Non-pigmented ciliary epithelial cell (primary cell): Measurements from ENCODE around the gene ATP9A.
A peak's percentile ranks its signal among the peaks of the same experiment; 100 is the strongest.

ENCODE experiments used
- DNase-seq: peaks from one replicate; pipeline ENCODE4 v3.0.0-alpha.2; 2010; ENCODE audit warnings: low read depth

The ATP9A gene

DNA sequence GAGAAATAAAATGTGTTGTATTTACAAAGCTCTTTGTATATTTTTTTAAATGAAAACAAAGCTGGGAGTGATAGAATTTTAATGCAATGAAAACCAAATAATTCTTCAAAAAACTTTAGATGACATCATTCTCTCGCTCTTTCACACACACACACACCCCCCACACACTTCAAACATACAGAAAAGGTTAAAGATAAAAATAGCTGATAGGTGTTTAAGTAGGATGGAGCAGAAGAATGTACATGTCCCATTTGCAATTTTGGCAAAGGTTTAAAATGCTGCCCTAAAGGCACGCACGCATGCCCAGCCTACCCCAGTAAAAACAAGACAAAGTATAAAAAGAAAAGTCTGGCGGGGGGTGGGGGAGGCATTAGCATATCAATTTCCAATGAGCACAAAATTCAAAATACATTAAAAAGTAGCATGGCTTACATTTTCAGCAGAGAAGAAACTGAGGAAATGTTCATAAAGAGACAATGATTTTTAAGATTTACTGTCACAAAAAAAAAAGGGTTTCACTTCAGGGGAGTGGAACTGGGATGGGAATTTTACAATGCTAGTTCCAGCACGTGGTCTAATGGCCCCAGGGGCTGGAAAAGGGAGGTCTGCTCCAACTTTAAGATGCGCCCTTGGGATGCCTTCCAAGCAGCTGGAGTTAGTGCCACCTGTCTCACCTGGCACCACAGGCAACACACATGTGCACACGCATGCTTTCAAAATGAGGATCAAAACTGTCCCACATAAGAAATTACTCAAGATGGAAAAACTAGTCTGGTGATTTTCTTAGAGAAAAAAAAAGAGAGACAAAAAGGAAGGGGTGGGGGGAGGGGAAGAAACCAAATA, 170.6 kb downstream of the ATP9A start:
- DNase-seq: no peak

GRCh38 chr20:51596668-51597388, 171.4 kb downstream of the ATP9A start:
- no peak for DNase-seq

DNA sequence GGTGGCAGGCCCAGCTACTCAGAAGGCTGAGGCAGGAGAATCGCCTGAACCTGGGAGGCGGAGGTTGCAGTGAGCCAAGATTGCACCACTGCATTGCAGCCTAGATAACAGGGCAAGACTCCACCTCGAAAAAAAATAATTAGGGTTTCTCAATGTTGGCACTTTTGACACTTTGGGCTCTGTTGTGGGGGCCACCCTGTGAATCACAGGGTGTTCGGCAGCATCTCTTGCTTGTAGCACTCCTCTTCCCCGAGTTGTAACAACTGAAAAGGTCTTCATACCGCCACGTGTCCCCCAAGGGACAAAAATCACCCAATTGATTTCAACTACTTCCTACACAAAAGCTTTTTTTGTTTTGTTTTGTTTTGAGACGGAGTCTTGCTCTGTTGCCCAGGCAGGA, 172.4 kb downstream of the ATP9A start:
- no peak for DNase-seq

GRCh38 chr20:51595058-51595532, 173.1 kb downstream of the ATP9A start:
- DNase-seq: peak; percentile 69

DNA sequence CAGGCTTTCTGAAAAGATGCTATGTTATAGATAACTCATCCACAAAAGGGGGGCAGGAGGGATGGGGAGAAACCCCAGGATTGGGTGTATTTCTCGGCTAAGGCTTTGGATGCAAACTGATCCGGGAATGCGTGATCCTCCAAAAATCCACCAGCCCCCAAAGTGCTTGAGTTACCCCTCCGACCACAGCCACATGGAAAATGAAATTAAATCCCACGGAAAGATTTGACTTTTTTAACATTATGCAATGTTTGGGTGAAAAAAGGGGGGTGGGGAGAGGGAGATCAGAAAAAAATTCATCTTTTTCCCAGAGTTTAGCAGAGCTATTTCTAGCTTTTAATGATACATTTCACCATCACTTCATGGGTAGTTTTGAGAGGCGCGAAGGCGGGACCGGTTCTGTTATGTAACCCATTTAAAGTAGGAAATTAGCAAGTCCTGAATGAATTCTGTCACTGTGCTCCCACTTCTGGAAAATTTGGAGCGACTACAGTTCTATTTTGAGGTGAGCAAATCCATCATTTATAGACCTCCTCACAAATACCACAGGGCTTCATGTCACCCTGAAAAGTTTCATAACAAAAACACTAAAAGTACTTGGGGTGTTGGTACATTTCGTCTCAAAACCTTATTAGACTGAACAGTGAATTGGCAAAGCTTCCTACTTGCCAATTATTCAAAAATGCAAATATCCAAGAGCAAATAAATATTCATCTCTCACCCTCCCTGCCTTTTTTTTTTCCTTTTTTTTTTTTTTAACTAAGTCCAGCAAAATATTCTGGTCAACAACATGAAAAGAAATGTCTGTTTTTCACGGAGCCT, 173.7 kb downstream of the ATP9A start:
- no peak for DNase-seq

GRCh38 chr20:51593584-51593983, 174.6 kb downstream of the ATP9A start:
- no peak for DNase-seq

- no peak for DNase-seq
Measured at GRCh38 chr20:51592564-51592963, 175.6 kb downstream of the ATP9A start.

DNA sequence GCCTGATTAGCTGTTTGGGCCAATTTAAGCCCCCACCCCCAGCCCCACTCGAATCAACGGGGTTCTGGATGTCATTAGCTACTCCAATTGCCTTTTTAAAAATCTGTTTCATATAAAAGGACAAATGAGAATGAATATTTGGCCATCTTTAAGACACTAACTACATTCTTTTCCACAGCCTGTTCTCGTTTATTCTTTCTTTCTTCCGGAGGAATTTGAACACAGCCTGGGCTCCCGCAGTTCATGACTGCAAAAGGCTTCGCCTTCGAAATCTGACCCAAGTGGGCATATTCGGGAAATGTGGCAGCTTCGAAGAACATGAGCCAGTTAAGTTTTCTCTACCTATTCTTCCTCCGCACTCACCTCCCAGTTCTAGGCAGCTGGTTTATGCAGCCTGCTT, 176.3 kb downstream of the ATP9A start:
- no peak for DNase-seq

DNA sequence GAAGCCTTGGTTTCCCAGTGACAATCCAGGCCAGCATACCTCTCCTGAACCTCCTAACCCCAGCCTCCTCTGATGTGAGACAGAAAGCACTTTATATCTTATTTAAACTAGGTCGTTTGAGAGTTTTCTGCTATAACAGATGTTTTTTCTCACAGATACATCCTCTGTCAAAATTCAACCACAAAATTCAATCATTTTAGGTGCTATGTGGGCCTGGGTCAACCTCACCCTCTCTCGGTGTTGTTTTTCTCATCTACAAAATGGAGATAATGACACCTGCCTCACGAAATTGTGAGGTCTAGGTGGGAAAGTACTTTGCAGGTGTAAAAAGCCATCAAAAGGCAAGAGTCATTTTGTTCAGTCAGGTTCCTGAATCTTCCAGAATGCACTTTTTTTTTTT, 179.4 kb downstream of the ATP9A start:
- DNase-seq: no peak

- no peak for DNase-seq
Measured at GRCh38 chr20:51587145-51587544, 181.0 kb downstream of the ATP9A start.

- DNase-seq: peak; percentile 47
Measured at GRCh38 chr20:51586005-51586440, 182.2 kb downstream of the ATP9A start.

DNA sequence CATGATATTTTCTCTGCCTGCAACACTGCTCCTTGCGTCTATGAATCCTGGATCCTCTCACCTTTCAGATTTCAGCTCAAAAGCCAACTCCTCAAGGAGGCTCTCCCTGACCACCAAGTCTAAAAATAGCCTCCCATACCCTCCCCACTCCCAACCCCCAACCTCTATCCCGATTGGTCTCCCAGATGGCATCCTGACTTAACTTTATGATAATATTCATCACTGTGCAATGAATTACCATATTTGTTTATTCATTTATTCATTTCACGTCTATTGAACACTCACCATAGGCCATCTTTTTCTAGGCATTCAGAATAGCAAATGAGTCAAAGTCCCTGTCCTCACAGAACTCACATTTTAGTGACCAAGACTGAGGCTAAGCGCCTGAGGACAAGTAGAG, 183.0 kb downstream of the ATP9A start:
- DNase-seq: no peak

DNA sequence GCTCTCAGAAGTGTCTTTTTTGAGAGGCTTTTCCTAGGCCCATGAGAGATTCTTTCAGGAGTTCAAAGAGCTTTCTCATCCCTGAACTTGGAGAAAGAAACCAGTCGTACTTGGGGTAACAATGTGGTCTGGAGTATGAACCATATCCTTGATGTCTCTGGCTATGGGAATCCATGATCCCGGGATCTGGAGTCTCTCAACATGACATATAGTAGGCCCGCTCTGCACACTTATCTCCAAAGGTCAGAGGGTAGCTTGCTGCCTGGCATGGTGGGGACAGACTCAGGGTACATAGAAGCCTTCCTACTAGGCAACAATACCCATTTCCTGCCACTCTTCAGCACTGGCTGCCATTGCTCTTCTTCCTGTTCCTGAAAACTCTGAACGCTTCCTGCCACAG, 183.5 kb downstream of the ATP9A start:
- DNase-seq: no peak

- no peak for DNase-seq
Measured at GRCh38 chr20:51584116-51584515, 184.1 kb downstream of the ATP9A start.

- DNase-seq: no peak
Measured at GRCh38 chr20:51583499-51583898, 184.7 kb downstream of the ATP9A start.

DNA sequence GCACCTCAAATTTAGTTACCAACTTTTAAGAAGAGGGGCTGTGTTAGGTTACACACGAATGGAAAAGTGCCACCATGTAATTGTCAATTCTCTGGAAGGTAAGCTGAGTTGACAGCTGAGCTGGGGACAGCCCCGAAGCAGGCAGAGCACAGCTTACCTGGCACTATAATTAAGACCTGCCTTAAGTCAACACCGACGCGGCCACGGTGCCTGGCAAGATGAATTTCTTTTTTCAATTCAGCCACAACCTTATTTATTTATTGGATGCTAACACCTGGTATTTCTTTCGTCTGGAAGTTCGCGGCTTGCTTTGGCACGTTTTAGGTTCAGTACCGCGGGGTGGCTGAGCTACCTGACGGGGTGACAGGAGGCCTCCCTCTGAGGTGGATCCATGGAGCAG, 185.1 kb downstream of the ATP9A start:
- no peak for DNase-seq

DNA sequence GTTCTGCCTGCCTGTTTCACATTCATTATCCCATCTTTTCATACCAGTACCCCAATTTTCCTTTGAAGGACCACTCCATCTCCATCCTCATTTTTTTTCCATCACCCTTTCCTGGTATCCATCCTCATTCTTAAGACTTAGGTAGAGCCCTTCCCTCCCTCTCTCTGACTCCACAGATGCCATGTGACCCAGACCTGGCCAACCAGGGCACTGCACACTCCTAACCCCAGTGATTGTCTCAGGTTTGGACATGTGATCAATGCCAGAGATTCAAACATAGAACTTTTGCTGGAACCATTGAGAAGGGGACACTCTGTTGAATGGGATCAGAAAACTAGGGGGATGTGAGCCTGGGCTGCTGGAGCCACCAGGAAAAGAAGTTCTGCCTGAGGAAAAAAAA, 186.6 kb downstream of the ATP9A start:
- no peak for DNase-seq

DNA sequence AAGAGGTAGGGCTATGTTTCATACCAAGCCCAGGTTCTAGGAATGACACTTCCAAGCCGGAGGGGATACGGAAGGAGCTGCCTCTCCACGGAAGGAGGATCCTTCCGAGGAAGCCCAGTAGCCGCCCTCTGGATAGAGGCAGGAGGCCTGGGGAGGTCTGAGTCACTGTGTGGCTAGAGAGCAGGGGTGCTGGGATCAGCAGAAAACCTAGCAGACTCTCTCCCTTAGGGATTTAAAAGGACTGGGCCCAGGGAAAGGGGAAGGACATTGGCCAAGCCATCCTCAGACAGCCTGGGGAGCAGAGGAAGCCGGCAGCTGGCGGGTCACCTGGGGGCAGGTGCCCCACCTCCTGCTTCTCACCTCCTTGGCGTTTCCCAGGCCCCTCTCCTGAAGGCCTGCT, 189.1 kb downstream of the ATP9A start:
- DNase-seq: peak; percentile 45

- DNase-seq: no peak
Measured at GRCh38 chr20:51578145-51578459, 190.1 kb downstream of the ATP9A start.

- no peak for DNase-seq
Measured at GRCh38 chr20:51577432-51578144, 190.6 kb downstream of the ATP9A start.

- no peak for DNase-seq
Measured at GRCh38 chr20:51575486-51575885, 192.7 kb downstream of the ATP9A start.
